H1 (cell line): Measurements from ENCODE around the gene PHACTR1. TPM values are rescaled to one million over a fixed set of nuclear protein-coding genes. Genes with fewer than 3 reads are reported as not detected.

ENCODE experiments used
- CTCF ChIA-PET: fragments of 300-600 bp; sonication (Branson Sonifier 250); formaldehyde crosslinking; loops from one replicate; lab custom pipeline; 2021; ENCODE audit not compliant: partially characterized antibody; lab: Charles Lee
- POLR2A ChIA-PET: fragments of 300-600 bp; sonication (Branson Sonifier 250); formaldehyde crosslinking; loops from one replicate; lab custom pipeline; 2021; ENCODE audit warnings: inconsistent platforms; ENCODE audit not compliant: partially characterized antibody; lab: Charles Lee
- DNase-seq, 2 experiments: peaks; one replicate each; pipeline versions ENCODE4 v3.0.0 to v3.0.0-alpha.2; 2010 to 2022; ENCODE audit warnings: low spot score in 2 of 2, low read depth in 1 of 2, mixed read lengths in 1 of 2
- FAIRE-seq: peaks from 2 replicates; lab custom pipeline; 2011; peaks lifted over from hg19 to GRCh38; lab: Jason Lieb, UNC
- H2AFZ ChIP-seq: 2 replicates; pipeline ENCODE4 v1.8.1; 2012; ENCODE audit warnings: low read length, inconsistent platforms
- H2AK5ac ChIP-seq: 2 replicates; pipeline ENCODE4 v1.6.1; 2013; ENCODE audit warnings: low read depth, low read length
- H2BK120ac ChIP-seq: replicated peaks from 2 replicates; pipeline ENCODE3; 2013; ENCODE audit warnings: low read depth, low read length, inconsistent platforms
- H2BK12ac ChIP-seq: 2 replicates; pipeline ENCODE4 v1.6.1; 2013; ENCODE audit warnings: low read depth, low read length
- H2BK15ac ChIP-seq: 2 replicates; pipeline ENCODE4 v1.6.1; 2013; ENCODE audit warnings: low read length
- H2BK20ac ChIP-seq: 2 replicates; pipeline ENCODE4 v1.6.1; 2013; ENCODE audit warnings: low read length
- H2BK5ac ChIP-seq: 2 replicates; pipeline ENCODE4 v1.6.1; 2013; ENCODE audit warnings: low read depth, low read length
- H3K14ac ChIP-seq: 2 replicates; pipeline ENCODE4 v1.6.1; 2013; ENCODE audit warnings: inconsistent platforms; ENCODE audit not compliant: insufficient read length
- H3K18ac ChIP-seq: 2 replicates; pipeline ENCODE4 v1.6.1; 2013; ENCODE audit warnings: low read length; ENCODE audit errors: extremely low read depth
- H3K23ac ChIP-seq: 2 replicates; pipeline ENCODE4 v1.6.1; 2013; ENCODE audit warnings: inconsistent platforms; ENCODE audit not compliant: insufficient read length
- H3K23me2 ChIP-seq: 2 replicates; pipeline ENCODE4 v1.6.1; 2013; ENCODE audit warnings: low read depth, low read length
- H3K27ac ChIP-seq: 2 replicates; pipeline ENCODE4 v1.6.1; 2011; ENCODE audit warnings: low read depth, low read length, inconsistent platforms
- H3K27me3 ChIP-seq, 4 experiments: replicated peaks in 1 of 4; 1 replicate in 1 of 4; 2 replicates in 3 of 4; pipeline versions ENCODE4 v1.6.1 to v1.8.1; 2011 to 2013; ENCODE audit warnings: low read length in 3 of 4, mild to moderate bottlenecking in 3 of 4, inconsistent platforms in 2 of 4, mixed read lengths in 2 of 4, moderate library complexity in 1 of 4; ENCODE audit not compliant: control insufficient read depth in 3 of 4, insufficient read depth in 3 of 4; ENCODE audit errors: extremely low read depth in 1 of 4
- H3K36me3 ChIP-seq, 4 experiments: 2 replicates each; pipeline versions ENCODE4 v1.6.1 to v1.8.1; 2011 to 2013; ENCODE audit warnings: mild to moderate bottlenecking in 4 of 4, low read length in 3 of 4, moderate library complexity in 2 of 4, control low read depth in 1 of 4, inconsistent platforms in 1 of 4; ENCODE audit not compliant: insufficient read depth in 4 of 4, control insufficient read depth in 2 of 4
- H3K4ac ChIP-seq: replicated peaks from 2 replicates; pipeline ENCODE3; 2013; ENCODE audit warnings: low read length, low read depth, mixed read lengths, inconsistent platforms; ENCODE audit not compliant: insufficient read length
- H3K4me1 ChIP-seq, 4 experiments: replicated peaks in 1 of 4; 1 replicate in 1 of 4; 2 replicates in 3 of 4; pipeline versions ENCODE4 v1.6.1 to v1.8.1; 2011 to 2013; ENCODE audit warnings: low read length in 3 of 4, inconsistent platforms in 2 of 4, mixed read lengths in 1 of 4; ENCODE audit not compliant: insufficient read depth in 4 of 4, control insufficient read depth in 3 of 4
- H3K4me2 ChIP-seq, 2 experiments: 2 replicates each; pipeline versions ENCODE4 v1.6.1 to v1.8.1; 2011 to 2013; ENCODE audit warnings: low read depth in 2 of 2, low read length in 2 of 2, control low read depth in 1 of 2, inconsistent platforms in 1 of 2, mild to moderate bottlenecking in 1 of 2; ENCODE audit not compliant: insufficient read depth in 1 of 2
- H3K4me3 ChIP-seq, 4 experiments: fragments of 200-600, 300-600 bp in 1 of 4; sonication (generic), shearing (Covaris generic), sonication (Bioruptor Twin) in 1 of 4; 2 replicates each; pipeline versions ENCODE4 v1.5.1 to v1.8.1; 2011 to 2016; ENCODE audit warnings: low read length in 4 of 4, low read depth in 3 of 4, control low read depth in 2 of 4, inconsistent platforms in 2 of 4, mild to moderate bottlenecking in 2 of 4, mixed read lengths in 1 of 4, moderate library complexity in 1 of 4; ENCODE audit not compliant: insufficient read depth in 2 of 4; ENCODE audit errors: extremely low read depth in 1 of 4
- H3K56ac ChIP-seq: replicated peaks from 2 replicates; pipeline ENCODE3; 2013; ENCODE audit warnings: low read depth, mild to moderate bottlenecking, mixed read lengths, low read length, inconsistent platforms; ENCODE audit not compliant: insufficient read length
- H3K79me1 ChIP-seq: 2 replicates; pipeline ENCODE4 v1.6.1; 2013; ENCODE audit warnings: low read depth, low read length, control low read depth
- H3K79me2 ChIP-seq, 2 experiments: 2 replicates each; pipeline versions ENCODE4 v1.6.1 to v1.8.1; 2012 to 2013; ENCODE audit warnings: low read length in 2 of 2, mild to moderate bottlenecking in 2 of 2, inconsistent platforms in 1 of 2; ENCODE audit not compliant: insufficient read depth in 2 of 2, control insufficient read depth in 1 of 2
- H3K9ac ChIP-seq, 4 experiments: replicated peaks in 1 of 4; 1 replicate in 1 of 4; 2 replicates in 3 of 4; pipeline versions ENCODE4 v1.6.1 to v1.8.1; 2011 to 2013; ENCODE audit warnings: low read depth in 3 of 4, low read length in 3 of 4, control low read depth in 2 of 4, mild to moderate bottlenecking in 2 of 4, moderate library complexity in 2 of 4, inconsistent platforms in 1 of 4; ENCODE audit errors: extremely low read depth in 1 of 4
- H3K9me3 ChIP-seq, 2 experiments: 2 replicates each; pipeline versions ENCODE4 v1.6.1 to v1.8.1; 2012 to 2013; ENCODE audit warnings: mild to moderate bottlenecking in 2 of 2, moderate library complexity in 2 of 2, control low read depth in 1 of 2, inconsistent platforms in 1 of 2, low read depth in 1 of 2, low read length in 1 of 2, mixed read lengths in 1 of 2; ENCODE audit not compliant: insufficient read depth in 2 of 2
- H4K20me1 ChIP-seq, 2 experiments: replicated peaks in 1 of 2; 2 replicates each; pipeline versions ENCODE3 to v1.8.1; 2011 to 2013; ENCODE audit warnings: inconsistent platforms in 2 of 2, low read length in 2 of 2, mild to moderate bottlenecking in 1 of 2; ENCODE audit not compliant: insufficient read depth in 2 of 2, control insufficient read depth in 1 of 2
- H4K5ac ChIP-seq: 2 replicates; pipeline ENCODE4 v1.6.1; 2013; ENCODE audit warnings: low read length, low read depth, mixed read lengths, inconsistent platforms; ENCODE audit not compliant: insufficient read length
- H4K8ac ChIP-seq: 2 replicates; pipeline ENCODE4 v1.8.0; 2013; ENCODE audit warnings: mild to moderate bottlenecking, moderate library complexity, low read length, inconsistent platforms; ENCODE audit not compliant: insufficient read depth; ENCODE audit errors: extremely low read depth
- H4K91ac ChIP-seq: replicated peaks from 2 replicates; pipeline ENCODE3; 2013; ENCODE audit warnings: low read length, mixed read lengths, inconsistent platforms; ENCODE audit not compliant: insufficient read length
- ASH2L ChIP-seq: fragments of 200-600, 300-600 bp; sonication (generic); IDR thresholded peaks from one replicate; pipeline ENCODE4 v1.7.1; 2017; ENCODE audit warnings: low read length
- CBX5 ChIP-seq: fragments of 300-800, 300-1000 bp; sonication (generic); IDR thresholded peaks from 2 replicates; pipeline ENCODE4 v1.7.1; 2016; ENCODE audit warnings: antibody characterized with exemption, low read length, low read depth
- CEBPB ChIP-seq: IDR thresholded peaks from 2 replicates; pipeline ENCODE4 v1.6.1; 2012; ENCODE audit warnings: low read depth, low read length
- CHD1 ChIP-seq: IDR thresholded peaks from 2 replicates; pipeline ENCODE4 v1.6.1; 2012; ENCODE audit warnings: low read depth, low read length, improper control_type of control experiment
- CTBP2 ChIP-seq: IDR thresholded peaks from 2 replicates; pipeline ENCODE4 v1.7.0; 2011; ENCODE audit warnings: borderline replicate concordance, mild to moderate bottlenecking, moderate library complexity, mixed read lengths, low read length; ENCODE audit not compliant: insufficient read depth, insufficient read length
- FOSL1 ChIP-seq: IDR thresholded peaks from 2 replicates; pipeline ENCODE4 v1.6.1; 2011; ENCODE audit warnings: mild to moderate bottlenecking, low read depth, low read length, moderate library complexity; ENCODE audit not compliant: insufficient read depth
- HDAC2 ChIP-seq, 2 experiments: fragments of 300-600 bp in 1 of 2; sonication (generic) in 1 of 2; IDR thresholded peaks; 2 replicates each; pipeline ENCODE4 v1.6.1; 2011 to 2012; ENCODE audit warnings: low read depth in 2 of 2, low read length in 2 of 2, mild to moderate bottlenecking in 2 of 2, moderate library complexity in 2 of 2, borderline replicate concordance in 1 of 2, inconsistent platforms in 1 of 2
- KDM1A ChIP-seq: fragments of 200-600, 300-600 bp; sonication (generic); IDR thresholded peaks from 2 replicates; pipeline ENCODE4 v1.7.1; 2016; ENCODE audit warnings: mild to moderate bottlenecking, low read length, borderline replicate concordance
- POU5F1 ChIP-seq: IDR thresholded peaks from 2 replicates; pipeline ENCODE4 v1.6.1; 2011; ENCODE audit warnings: low read depth, mild to moderate bottlenecking, low read length, moderate library complexity
- SIN3A ChIP-seq, 2 experiments: IDR thresholded peaks in 1 of 2; conservative IDR thresholded peaks in 1 of 2; 2 replicates each; pipeline ENCODE4 v1.6.1; 2011 to 2012; ENCODE audit warnings: low read length in 2 of 2, improper control_type of control experiment in 1 of 2, low read depth in 1 of 2, mild to moderate bottlenecking in 1 of 2
- SIX5 ChIP-seq: IDR thresholded peaks from 2 replicates; pipeline ENCODE4 v1.6.1; 2011; ENCODE audit warnings: mild to moderate bottlenecking, low read depth, low read length
- WGBS, 2 experiments: shearing (Covaris generic) in 1 of 2; methylation state at CpG; one replicate each; pipeline versions ENCODE4 v1.1.6 to v1.1.7; 2013 to 2015; ENCODE audit warnings: low lambda C conversion rate in 2 of 2, mixed read lengths in 2 of 2, inconsistent platforms in 1 of 2, low coverage in 1 of 2, missing lambda C conversion rate in 1 of 2; ENCODE audit not compliant: insufficient replicate concordance in 2 of 2, insufficient coverage in 1 of 2, insufficient read length in 1 of 2; ENCODE audit errors: extremely low coverage in 1 of 2, missing lambda C conversion rate in 1 of 2; 5-methylcytosine and 5-hydroxymethylcytosine counted together
- polyA plus RNA-seq, 7 experiments: library from polyadenylated mRNA; depleted of rRNA in 3 of 7; stranded (reverse) in 5 of 7; unstranded in 2 of 7; fragments of >200 nt in 5 of 7; fragments of 200-250 nt in 2 of 7; gene quantifications; 1 replicate in 5 of 7; 2 replicates in 1 of 7; 4 replicates in 1 of 7; pipeline versions ENCODE4 v1.2.1 to v1.2.3, GENCODE V29; 2011 to 2013; ENCODE audit warnings: missing spikeins in 2 of 7, mixed read lengths in 2 of 7
- total RNA-seq: library from RNA; stranded (reverse); fragmentation: NEBNext Ultra II Directional; extraction: Animal tissue kit (Norgen Biotek cat#: 25700); gene quantifications from 2 replicates; pipeline ENCODE4 v1.2.1, GENCODE V29; 2021

Gene PHACTR1
- total and polyA plus RNA-seq, 2 of the 8 experiments (the other 6 are each of a cell fraction or from before 2014, with no cell fraction given), result 3.9 to 17.1 TPM

- H3K23ac ChIP-seq, result no peak overlapping the region
- H3K56ac ChIP-seq, result no peak overlapping the region
- ChIA-PET POLR2A (no interaction called here), CTCF (interaction anchor here (1.2 kb wide), 1 partner anchor 41 kb away, joined by 3 read pairs; no protein-coding TSS in a partner anchor)
- H2BK12ac ChIP-seq, result no peak overlapping the region
- 93% methylated on average over 1 of the region's 1 CpG; no CpG with 5 or more reads in 1 of the 2 experiments for WGBS, 2 experiments
- no peak overlapping the region for H3K27ac ChIP-seq
- no peak overlapping the region for H2BK120ac ChIP-seq
- no peak overlapping the region for H2BK15ac ChIP-seq
- peak overlapping the region; percentile 30; the same call in 1 of the 2 replicates for H2AK5ac ChIP-seq
- H3K27me3 ChIP-seq, result no peaks in the 10 kb centered on the region
- H3K4me1 ChIP-seq, result peaks cover 2 to 7% (median 3%) of the 10 kb centered on the region in 4 experiments; a peak in 2 of 7 replicates
- H3K79me2 ChIP-seq, result no peaks in the 10 kb centered on the region
- no peak overlapping the region for H3K4ac ChIP-seq
- TF ChIP-seq SIN3A (conservative IDR thresholded peaks at IDR 0.05 in 1 of 2, IDR thresholded peaks at IDR 0.05 in 1 of 2; ENCODE audit: low read depth in 1 of 2, low read length in 2 of 2) (no peak), HDAC2 (IDR thresholded peaks at IDR 0.05; ENCODE audit: borderline replicate concordance in 1 of 2, low read depth in 2 of 2, low read length in 2 of 2) (no peak), CHD1 (no peak), ASH2L (no peak), FOSL1 (no peak), POU5F1 (no peak), CEBPB (no peak), CTBP2 (no peak), SIX5 (no peak), CBX5 (no peak), KDM1A (no peak)
- 0 out of 8 replicates have a peak, but pooled peaks cover 0 to 2% (median 0%) of the 10 kb centered on the region in 4 experiments for H3K36me3 ChIP-seq
- no peak overlapping the region for H3K4me2 ChIP-seq
- H3K9ac ChIP-seq, result no peak overlapping the region
- no peaks in the 10 kb centered on the region for H3K9me3 ChIP-seq
- H3K23me2 ChIP-seq, result no peaks in the 10 kb centered on the region
- no peak overlapping the region; the same call in 1 of the 2 replicates for H2BK20ac ChIP-seq
- no peak overlapping the region for H3K4me3 ChIP-seq
- FAIRE-seq, result no peak
- H3K14ac ChIP-seq, result no peak overlapping the region
- H3K18ac ChIP-seq, result no peak overlapping the region
- DNase-seq, result no peak
- H4K91ac ChIP-seq, result no peak overlapping the region
- H4K20me1 ChIP-seq, result no peaks in the 10 kb centered on the region
- H2BK5ac ChIP-seq, result no peak overlapping the region
- no peak overlapping the region for H2AFZ ChIP-seq
- H4K8ac ChIP-seq, result no peak overlapping the region
- H4K5ac ChIP-seq, result no peak overlapping the region
- H3K79me1 ChIP-seq, result no peaks in the 10 kb centered on the region
Observed at GRCh38 chr6:13077117-13077516, 360.6 kb downstream of the PHACTR1 start.
